IPS-20b (cell line): Measurements from ENCODE around the gene STAU1.
"Not testable (repeated sequence)": the region's sequence is repeated elsewhere in the genome, so short reads cannot be mapped to it uniquely, and the experiment has no call there.

Experiments
- H3K27ac ChIP-seq: one replicate; pipeline ENCODE4 v1.5.1; 2013; ENCODE audit warnings: low read length
- H3K27me3 ChIP-seq: 2 replicates; pipeline ENCODE4 v1.6.1; 2013; ENCODE audit warnings: mild to moderate bottlenecking, low read length, inconsistent platforms; ENCODE audit not compliant: insufficient read depth
- H3K36me3 ChIP-seq: 2 replicates; pipeline ENCODE4 v1.6.1; 2013; ENCODE audit warnings: low read depth, mild to moderate bottlenecking, inconsistent platforms, low read length, moderate library complexity; ENCODE audit not compliant: insufficient read depth
- H3K4me1 ChIP-seq: 2 replicates; pipeline ENCODE4 v1.6.1; 2013; ENCODE audit warnings: mild to moderate bottlenecking, control low read depth, inconsistent platforms, low read length, moderate library complexity; ENCODE audit not compliant: insufficient read depth
- H3K4me3 ChIP-seq: 2 replicates; pipeline ENCODE4 v1.5.1; 2013; ENCODE audit warnings: mild to moderate bottlenecking, low read length, inconsistent platforms
- H3K9ac ChIP-seq: 2 replicates; pipeline ENCODE4 v1.6.1; 2013; ENCODE audit warnings: low read depth, mild to moderate bottlenecking, inconsistent platforms, low read length, moderate library complexity
- H3K9me3 ChIP-seq: 2 replicates; pipeline ENCODE4 v1.6.1; 2013; ENCODE audit warnings: mild to moderate bottlenecking, low read depth, low read length, inconsistent platforms; ENCODE audit not compliant: insufficient read depth

The STAU1 gene

DNA sequence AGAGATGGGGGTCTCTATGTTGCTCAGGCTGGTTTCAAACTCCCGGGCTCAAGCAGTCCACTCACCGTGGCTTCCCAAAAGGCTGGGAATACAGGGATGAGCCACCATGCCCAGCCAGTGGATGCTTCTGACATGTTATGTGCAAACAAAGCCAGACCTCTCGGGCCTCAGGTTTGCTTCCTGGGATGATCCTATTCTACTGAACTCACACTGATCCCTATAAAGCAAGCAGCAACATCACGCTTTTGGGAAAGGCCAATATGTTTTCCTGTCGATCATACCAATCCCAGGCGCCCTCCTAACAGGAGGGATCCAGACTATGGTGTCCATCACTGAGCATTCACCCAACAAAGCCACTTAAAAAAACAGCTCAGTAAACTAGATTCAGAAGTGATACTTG lies 81.8 kb downstream of the STAU1 start:
- Histone ChIP-seq H3K4me1 (no peaks in the 10 kb centered on the region), H3K27me3 (no peaks in the 10 kb centered on the region), H3K27ac (no peak overlapping the region), H3K36me3 (peaks cover 35% of the 10 kb centered on the region), H3K9ac (no peak overlapping the region), H3K4me3 (no peak overlapping the region), H3K9me3 (no peaks in the 10 kb centered on the region)

DNA sequence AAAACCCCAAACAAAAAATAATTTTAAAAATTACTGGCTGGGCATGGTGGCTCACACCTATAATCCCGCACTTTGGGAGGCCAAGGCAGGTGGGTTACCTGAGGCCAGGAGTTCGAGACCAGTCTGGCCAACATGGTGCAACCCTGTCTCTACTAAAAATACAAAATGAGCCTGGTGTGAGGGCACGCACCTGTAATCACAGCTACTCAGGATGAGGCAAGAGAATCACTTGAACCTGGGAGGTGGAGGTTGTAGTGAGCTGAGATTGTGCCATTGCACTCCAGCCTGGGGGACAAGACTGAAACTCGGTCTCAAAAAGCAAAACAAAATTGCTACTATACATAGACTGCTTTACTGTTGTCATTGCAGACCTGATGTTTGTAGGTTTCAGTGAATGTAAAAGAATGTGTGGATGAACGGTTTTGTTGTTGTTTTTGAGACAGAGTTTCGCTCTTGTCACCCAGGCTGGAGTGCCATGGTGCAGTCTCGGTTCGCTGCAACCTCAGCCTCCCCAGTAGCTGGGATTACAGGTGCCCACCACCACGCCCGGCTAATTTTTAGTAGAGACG lies 83.1 kb downstream of the STAU1 start:
- H3K36me3 ChIP-seq = peaks cover 47% of the 10 kb centered on the region
- H3K4me3 ChIP-seq, H3K27ac ChIP-seq, H3K27me3 ChIP-seq, H3K9me3 ChIP-seq, H3K9ac ChIP-seq, H3K4me1 ChIP-seq: not testable (repeated sequence)

GRCh38 chr20:49104365-49104648 lies 83.8 kb downstream of the STAU1 start:
- Histone ChIP-seq H3K9me3 (no peaks in the 10 kb centered on the region), H3K27ac (no peak overlapping the region), H3K4me1 (no peaks in the 10 kb centered on the region), H3K27me3 (no peaks in the 10 kb centered on the region), H3K9ac (no peak overlapping the region), H3K4me3 (no peak overlapping the region), H3K36me3 (peaks cover 54% of the 10 kb centered on the region)

DNA sequence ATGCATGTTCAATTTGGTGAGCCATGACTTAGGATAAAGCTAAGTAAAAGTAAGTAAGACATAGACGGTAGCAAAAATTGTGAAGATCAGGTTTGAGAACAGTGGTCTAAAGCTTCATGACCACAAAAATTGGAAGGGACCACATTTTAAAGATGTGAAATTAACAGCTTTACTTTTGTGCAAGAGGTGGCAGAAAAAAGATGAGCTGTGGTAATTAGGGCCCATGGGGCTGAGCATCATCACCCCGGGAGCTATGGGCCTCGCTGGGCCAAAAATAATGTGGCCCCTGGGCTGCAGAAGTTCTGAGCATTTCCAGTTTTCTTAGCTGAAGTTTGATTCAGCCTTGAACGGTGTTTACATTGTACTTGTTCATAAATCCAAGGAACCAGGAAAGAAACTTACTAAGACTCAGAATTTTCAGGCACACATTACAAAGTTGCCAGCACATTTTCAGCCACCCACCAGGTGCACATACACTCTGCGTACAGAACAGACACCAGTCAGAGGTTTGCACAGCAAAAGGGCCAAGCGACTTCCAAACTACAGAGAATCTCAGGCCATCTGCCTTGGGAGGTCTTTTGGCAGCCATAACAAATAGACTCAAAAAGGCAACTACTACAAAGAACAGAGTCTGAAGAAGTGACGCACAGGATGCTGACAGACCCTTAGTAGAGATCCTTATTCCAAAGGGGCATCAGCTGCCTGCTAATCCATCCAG lies 84.3 kb downstream of the STAU1 start:
- Histone ChIP-seq H3K27me3 (no peaks in the 10 kb centered on the region), H3K4me3 (no peak overlapping the region), H3K9ac (no peak overlapping the region), H3K4me1 (no peaks in the 10 kb centered on the region), H3K9me3 (no peaks in the 10 kb centered on the region), H3K27ac (no peak overlapping the region), H3K36me3 (peaks cover 59% of the 10 kb centered on the region)

DNA sequence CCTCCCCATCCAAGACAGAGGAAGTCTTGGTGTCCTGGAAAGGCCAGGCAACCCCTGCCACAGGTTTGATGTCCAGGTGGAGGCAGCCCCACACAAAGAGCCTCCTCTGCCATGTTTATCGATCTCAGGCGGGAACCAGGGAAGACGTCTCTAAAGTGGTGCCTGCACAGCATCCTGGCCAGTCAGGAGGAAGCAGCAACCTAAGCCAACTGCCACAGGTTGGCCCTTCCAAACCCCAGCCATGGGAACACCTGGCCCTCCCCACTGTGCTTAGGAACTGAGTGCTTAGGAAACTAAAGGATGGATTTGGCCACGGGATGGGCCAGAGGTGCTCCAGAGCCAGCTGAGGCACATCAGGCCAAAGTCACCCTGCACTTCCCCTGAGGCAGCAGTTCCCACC lies 85.1 kb downstream of the STAU1 start:
- Histone ChIP-seq H3K27me3 (no peaks in the 10 kb centered on the region), H3K9me3 (no peaks in the 10 kb centered on the region), H3K4me1 (no peaks in the 10 kb centered on the region), H3K27ac (no peak overlapping the region), H3K4me3 (no peak overlapping the region), H3K9ac (no peak overlapping the region), H3K36me3 (peaks cover 66% of the 10 kb centered on the region)

GRCh38 chr20:49100972-49101371 lies 87.2 kb downstream of the STAU1 start:
- H3K27me3 ChIP-seq = no peaks in the 10 kb centered on the region
- no peaks in the 10 kb centered on the region for H3K9me3 ChIP-seq
- peaks cover 85% of the 10 kb centered on the region for H3K36me3 ChIP-seq
- no peak overlapping the region for H3K27ac ChIP-seq
- H3K9ac ChIP-seq = no peak overlapping the region
- no peak overlapping the region for H3K4me3 ChIP-seq
- H3K4me1 ChIP-seq = no peaks in the 10 kb centered on the region

- peaks cover 92% of the 10 kb centered on the region for H3K36me3 ChIP-seq
- not testable (repeated sequence) for H3K9me3 ChIP-seq, H3K27me3 ChIP-seq, H3K9ac ChIP-seq, H3K4me1 ChIP-seq, H3K27ac ChIP-seq, H3K4me3 ChIP-seq
Observed at GRCh38 chr20:49100292-49100691, 87.8 kb downstream of the STAU1 start.

- Histone ChIP-seq H3K27me3 (no peaks in the 10 kb centered on the region), H3K4me1 (no peaks in the 10 kb centered on the region), H3K4me3 (no peak overlapping the region), H3K27ac (no peak overlapping the region), H3K9ac (no peak overlapping the region), H3K36me3 (peaks cover 96% of the 10 kb centered on the region), H3K9me3 (no peaks in the 10 kb centered on the region)
Observed at GRCh38 chr20:49099011-49099410, 89.1 kb downstream of the STAU1 start.

DNA sequence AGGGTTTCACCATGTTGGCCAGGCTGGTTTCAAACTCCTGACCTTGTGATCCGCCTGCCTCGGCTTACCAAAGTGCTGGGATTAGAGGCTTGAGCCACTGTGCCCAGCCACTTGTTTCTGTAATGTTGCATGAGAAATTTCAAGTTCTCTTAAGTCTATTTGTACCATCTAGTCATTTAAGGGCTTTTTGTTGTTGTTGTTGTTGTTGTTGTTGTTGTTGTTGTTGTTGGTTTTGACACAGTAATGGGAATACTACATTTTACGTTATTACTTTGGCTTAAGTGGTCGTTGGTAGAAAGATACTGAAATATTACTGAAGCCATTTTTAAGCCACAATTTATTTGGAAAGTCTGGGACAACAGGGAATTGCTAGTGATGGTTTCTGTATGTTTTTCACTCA lies 90.0 kb downstream of the STAU1 start:
- H3K4me1 ChIP-seq = no peaks in the 10 kb centered on the region
- H3K36me3 ChIP-seq = peaks cover 96% of the 10 kb centered on the region
- H3K9ac ChIP-seq = no peak overlapping the region
- H3K9me3 ChIP-seq = no peaks in the 10 kb centered on the region
- no peak overlapping the region for H3K27ac ChIP-seq
- H3K4me3 ChIP-seq = no peak overlapping the region
- no peaks in the 10 kb centered on the region for H3K27me3 ChIP-seq

- H3K9ac ChIP-seq = no peak overlapping the region
- H3K4me1 ChIP-seq = no peaks in the 10 kb centered on the region
- no peaks in the 10 kb centered on the region for H3K27me3 ChIP-seq
- H3K9me3 ChIP-seq = no peaks in the 10 kb centered on the region
- H3K27ac ChIP-seq = no peak overlapping the region
- peaks cover 96% of the 10 kb centered on the region for H3K36me3 ChIP-seq
- H3K4me3 ChIP-seq = no peak overlapping the region
Observed at GRCh38 chr20:49097159-49097558, 91.0 kb downstream of the STAU1 start.

DNA sequence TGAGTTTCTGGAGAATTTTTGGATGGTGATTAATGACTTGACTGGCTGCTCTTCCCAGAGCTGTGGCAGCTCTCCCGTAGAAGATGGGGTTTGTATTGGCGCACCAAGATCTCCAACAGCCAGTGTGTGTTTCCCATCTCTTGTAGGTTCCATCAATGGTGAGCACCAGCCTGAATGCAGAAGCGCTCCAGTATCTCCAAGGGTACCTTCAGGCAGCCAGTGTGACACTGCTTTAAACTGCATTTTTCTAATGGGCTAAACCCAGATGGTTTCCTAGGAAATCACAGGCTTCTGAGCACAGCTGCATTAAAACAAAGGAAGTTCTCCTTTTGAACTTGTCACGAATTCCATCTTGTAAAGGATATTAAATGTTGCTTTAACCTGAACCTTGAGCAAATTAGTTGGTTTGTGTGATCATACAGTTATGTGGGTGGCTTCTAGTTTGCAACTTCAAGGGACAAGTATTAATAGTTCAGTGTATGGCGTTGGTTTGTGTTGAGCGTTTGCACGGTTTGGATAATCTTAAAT lies 91.9 kb downstream of the STAU1 start:
- H3K27me3 ChIP-seq = no peaks in the 10 kb centered on the region
- no peaks in the 10 kb centered on the region for H3K4me1 ChIP-seq
- H3K36me3 ChIP-seq = peaks cover 96% of the 10 kb centered on the region
- no peaks in the 10 kb centered on the region for H3K9me3 ChIP-seq
- H3K4me3 ChIP-seq = no peak overlapping the region
- no peak overlapping the region for H3K27ac ChIP-seq
- H3K9ac ChIP-seq = no peak overlapping the region

DNA sequence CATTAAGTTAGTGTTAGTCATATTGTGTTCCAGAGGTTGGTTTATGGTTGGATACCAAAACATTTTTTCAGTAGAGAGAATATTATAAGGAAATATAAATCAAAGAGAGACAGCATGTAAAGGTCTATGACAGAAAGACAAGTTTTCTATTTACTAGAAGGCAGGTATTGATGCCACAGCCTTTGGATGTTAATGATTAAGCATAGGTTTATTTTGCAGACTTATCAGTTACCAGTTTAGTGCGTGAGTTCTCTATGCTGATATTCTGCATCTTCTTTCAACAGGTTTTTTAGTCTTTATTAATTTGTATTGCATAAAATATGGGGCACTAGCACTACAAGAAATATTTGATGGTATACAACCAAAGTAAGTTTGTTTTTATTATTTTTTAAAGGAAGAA lies 96.4 kb downstream of the STAU1 start:
- Histone ChIP-seq H3K36me3 (peaks cover 100% of the 10 kb centered on the region), H3K9ac (no peak overlapping the region), H3K9me3 (no peaks in the 10 kb centered on the region), H3K27me3 (no peaks in the 10 kb centered on the region), H3K4me1 (no peaks in the 10 kb centered on the region), H3K27ac (no peak overlapping the region), H3K4me3 (no peak overlapping the region)
